ENCODE data around the gene BNIP1.
"Not testable (repeated sequence)": the region's sequence is repeated elsewhere in the genome, so short reads cannot be mapped to it uniquely, and the experiment has no call there.

BNIP1 gene, protein sequence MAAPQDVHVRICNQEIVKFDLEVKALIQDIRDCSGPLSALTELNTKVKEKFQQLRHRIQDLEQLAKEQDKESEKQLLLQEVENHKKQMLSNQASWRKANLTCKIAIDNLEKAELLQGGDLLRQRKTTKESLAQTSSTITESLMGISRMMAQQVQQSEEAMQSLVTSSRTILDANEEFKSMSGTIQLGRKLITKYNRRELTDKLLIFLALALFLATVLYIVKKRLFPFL

DNA sequence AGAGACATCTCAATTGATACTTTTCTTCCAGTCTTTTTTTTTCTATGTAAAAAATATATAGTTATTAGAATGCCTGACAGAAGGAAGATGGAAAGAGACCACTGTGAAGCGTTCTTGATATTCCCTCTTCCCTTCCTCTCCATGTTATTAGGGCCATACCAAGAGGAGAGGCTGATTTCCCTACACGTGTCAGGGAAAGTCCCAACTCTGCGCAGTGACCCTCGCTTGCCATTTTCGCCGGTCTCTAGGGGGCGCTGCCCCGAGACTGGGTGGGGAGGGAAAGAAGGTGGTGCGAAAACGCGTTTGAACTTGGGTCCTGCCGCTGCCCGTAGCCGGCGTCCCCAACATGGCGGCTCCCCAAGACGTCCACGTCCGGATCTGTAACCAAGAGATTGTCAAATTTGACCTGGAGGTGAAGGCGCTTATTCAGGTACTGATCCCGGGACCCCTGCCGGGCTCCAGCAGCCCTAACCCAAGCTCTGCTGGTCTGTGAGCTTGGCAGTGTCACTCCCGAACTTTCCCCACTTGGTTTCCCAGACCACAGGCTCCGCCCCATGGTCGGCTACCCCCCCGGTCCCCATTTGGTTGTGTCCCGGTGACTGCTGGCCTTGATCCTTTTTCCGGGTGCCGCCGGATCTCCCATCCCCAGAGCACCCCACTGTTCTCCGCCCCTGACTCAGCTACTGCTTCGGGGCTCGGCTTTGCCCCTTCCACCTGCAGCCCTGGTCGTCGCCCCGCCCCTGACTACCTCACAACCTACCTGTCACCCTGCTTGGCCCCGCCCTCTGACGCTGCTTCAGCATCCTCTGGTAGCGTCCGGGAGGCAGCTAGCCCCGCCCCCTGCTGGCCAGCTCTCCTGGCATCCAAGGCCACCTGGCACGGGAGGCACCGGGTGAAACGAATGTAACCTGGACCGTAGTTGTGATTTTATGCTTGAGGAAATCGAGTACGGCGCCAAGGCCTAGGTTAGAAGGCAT, at the start of gene BNIP1:
Gene BNIP1, plus strand, starts transcription at position 332 of the 977 bp plus-strand sequence. Its CDS starts 15 bp downstream, at position 347.
- DNase-seq = peak; percentile 99

DNA sequence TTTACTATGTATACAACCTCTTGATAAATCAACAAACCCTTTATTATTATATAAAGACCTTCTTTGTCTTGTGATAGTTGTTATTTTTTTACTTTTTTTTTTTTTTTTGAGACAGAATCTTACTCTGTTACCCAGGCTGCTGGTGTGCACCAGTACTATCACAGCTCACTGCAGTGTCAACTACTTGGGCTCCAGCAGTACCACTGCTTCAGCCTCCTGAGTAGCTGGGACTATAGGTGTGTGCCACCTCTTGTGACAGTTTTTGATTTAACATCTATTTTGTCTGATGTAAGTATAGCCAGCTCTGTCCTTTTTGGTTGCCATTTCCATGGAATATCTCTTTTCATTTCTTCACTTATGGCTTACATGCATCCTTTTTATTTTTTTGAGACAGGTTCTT, 45.5 kb upstream of the BNIP1 start:
- DNase-seq = no peak

DNA sequence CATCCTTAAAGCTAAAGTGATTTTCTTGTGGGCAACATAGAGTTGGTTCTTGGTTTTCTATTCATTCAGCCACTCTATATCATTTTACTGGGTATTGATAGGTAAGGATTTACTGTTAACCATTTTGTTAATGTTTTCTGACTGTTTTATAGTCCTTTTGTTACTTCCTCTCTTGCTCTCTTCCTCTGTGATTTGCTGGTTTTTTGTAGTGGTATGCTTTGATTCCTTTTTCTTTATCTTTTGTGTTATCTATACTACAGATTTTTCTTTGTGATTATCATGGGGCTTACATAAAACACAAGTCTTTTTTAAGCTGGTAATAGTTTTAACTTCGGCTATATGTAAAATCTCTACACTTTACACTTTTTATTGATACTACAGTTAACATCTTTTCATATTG, 44.9 kb upstream of the BNIP1 start:
- DNase-seq = no peak

DNA sequence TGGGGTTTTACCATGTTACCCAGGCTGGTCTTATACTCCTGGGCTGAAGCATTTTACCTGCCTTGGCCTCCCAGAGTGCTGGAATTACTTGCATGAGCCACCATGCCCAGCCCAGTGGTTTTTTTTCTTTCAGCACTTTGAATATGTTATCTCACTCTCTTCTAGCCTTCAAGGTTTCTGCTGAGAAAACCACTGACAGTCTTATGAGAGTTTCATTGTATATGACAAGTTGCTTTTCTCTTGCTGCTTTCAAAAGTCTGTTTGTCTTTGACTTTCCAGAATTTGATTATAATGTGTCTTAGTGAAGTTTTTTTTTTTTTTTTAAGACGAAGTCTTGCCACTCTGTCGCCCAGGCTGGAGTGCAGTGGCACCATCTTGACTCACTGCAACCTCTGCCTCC, 43.1 kb upstream of the BNIP1 start:
- no peak for DNase-seq

DNA sequence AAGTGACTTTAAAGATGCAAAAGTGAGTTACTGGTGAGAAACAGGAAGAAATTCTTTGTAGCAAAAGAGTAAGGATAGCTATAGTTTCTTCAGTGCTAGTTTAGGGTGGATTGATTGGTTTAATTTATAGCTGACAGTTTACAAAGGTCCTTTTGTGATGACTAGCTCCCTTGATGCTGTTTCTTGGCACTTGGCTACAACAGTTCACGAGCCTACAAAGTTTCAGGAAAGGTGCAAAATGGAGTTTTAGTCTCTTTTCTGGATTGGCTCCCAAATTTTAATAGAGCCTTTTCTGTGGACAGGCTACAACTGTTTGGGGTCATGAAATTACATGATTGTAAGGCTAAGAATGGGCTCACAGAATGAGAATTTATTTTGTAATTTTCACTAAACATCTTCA, 40.9 kb upstream of the BNIP1 start:
- DNase-seq = no peak

DNA sequence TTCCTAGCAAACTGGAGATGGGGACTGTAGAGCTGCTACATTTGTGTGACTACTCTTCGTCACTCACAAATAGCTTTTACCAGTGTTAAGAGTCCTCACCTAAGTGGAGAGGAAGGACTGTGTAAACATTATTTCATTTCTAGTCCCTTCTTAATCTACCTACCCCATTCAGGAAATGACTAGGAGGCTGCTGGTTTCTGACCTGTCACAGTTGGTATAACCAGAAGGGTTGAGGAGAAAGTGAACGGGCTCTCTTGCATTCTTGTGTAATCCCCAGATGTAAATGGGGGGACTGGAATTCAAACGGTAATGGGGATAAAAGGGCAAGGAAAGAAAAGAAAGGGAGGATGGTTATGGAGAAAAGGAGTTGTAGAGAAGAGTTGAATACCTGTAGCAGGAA, 35.4 kb upstream of the BNIP1 start:
- no peak for DNase-seq

DNA sequence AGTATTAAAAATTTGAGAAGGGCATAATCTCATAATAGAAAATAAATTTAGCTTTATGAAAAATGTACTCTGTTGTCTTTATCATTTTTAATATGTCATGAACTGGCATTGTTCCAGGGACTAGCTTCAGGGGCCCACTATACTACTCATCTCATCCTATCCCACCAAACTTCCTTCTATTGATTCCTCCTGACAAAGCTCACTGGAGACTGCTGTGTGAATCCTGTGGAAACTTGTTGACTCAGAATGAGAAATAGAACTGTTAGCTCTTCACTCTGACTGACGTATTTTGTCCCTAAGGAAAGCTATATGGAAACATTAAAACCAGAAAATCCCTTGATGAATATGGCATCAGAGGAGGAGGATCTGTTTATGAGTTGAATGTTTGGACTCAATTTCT, 29.8 kb upstream of the BNIP1 start:
- DNase-seq = no peak

DNA sequence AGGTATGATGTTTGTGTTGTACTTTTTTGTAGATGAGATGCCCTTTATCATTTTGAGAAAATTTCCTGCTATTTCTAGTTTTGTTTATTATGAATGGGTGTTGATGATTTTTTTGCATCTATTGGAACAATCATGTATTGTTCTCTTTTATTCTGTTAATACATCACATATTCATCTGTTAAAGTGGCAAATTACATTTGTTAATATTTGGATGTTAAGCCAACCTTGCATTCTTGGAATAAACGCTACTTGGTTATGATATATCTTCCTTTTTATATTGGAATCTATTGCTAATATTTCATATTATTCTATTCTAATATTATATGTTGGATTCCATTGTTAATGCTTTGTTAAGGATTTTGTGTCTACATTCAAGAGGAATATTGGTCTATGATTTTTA, 24.6 kb upstream of the BNIP1 start:
- DNase-seq = no peak

DNA sequence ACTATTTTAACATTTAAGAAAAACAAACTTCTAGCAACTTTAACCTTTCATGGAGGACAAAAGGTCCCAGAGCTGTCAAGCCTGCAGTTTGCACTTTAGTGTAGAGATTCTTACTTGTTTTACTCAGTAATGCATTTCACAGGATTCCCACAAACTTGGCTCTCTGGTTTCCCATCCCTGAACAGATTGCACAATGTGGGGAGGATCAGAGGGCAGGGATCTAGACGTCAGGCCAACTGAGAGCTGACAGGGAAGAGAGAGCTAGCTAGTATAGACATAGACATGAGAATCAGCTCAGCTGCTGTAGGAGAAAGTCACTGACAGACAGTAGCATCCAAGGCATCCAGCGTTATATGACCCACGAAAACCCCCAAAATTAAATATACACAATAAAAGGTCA, 20.9 kb upstream of the BNIP1 start:
- DNase-seq = no peak

DNA sequence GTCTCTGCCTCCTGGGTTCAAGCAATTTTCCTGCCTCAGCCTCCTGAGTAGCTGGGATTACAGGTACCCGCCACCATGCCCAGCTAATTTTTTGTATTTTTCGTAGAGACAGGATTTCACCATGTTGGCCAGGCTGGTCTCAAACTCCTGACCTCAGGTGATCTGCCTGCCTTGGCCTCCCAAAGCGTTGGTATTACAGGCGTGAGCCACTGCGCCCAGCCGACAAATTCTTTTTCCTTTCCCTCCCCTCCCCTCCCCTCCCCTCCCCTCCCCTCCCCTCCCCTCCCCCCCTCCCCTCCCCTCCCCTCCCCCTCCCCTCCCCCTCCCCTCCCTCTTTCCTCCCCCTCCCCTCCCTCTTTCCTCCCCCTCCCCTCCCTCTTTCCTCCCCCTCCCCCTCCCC, 12.2 kb upstream of the BNIP1 start:
- DNase-seq = not testable (repeated sequence)

DNA sequence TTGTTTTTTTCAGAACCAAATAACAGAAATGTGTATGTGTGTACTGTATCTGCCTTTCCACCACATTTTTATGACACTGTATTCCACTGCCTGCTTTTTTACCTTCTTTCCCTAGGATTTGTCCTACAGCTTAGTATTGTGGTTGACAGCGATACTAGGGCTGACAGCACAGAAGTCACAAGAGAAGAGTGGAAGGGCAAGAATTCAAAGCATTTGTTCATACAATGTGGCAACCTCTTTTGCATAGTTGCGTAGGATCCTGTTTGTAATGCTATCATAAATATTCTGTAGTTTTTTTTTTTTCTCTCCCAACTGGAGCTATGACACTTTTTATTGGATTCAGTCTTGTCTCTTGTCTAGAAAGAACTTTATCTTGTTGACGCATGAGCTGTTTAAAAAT, 5.6 kb upstream of the BNIP1 start:
- no peak for DNase-seq

DNA sequence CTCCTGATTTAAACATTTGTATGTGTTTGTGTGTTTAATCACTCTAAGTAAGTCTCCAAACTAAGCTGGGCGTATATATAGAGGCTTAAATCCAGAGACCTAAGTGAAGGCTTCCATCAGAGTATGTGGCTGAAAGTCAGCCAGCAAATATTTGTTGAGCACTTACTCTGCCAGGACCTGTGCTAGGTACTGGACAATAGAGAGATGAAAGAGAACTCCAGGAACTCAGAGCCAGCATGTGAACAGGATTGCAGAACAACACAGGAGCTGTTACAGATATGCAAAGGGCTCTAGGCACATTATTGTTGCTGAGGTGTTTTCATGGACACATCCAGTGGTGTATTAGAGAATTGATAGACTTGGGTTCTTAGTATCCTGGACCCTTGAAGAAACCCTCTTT, 4.7 kb upstream of the BNIP1 start:
- DNase-seq = no peak

DNA sequence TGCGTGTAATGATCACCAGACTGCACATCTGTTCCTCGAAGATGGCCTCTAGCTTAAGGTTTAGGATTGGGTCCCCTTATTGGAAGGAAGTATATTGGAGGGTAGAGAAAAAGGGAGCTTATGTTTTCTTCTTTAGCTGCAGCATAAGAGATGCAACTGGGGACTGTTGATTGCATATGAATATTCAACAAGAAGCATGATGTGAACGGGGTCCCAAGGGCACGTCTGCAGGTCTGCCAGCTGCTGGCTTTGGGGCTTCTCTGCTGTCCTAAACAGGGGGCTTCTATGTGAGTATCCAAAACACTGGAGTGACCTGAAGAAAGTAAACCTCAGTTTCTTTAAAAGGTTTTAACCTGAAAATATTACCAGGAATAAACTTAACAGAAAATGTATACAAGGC, 3.6 kb upstream of the BNIP1 start:
- DNase-seq = no peak

DNA sequence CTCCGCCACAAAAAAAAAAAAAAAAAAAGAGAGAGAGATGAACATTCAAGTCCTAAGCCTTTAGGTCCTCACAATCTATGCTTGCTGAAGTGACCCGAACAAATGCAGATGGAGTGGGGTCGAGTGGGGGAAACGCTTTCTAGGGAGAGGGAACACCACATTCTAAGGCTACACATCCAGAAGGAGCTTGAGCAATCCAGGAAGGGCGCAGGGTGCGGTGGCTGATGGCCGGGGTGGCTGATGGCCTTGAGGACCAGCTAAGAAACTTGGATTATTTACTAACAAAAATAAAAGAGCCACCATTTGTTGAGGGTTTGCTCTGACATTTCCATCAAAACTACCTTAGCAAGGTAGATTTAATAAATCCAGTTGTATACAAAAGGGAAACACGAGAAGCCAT, 764 bp upstream of the BNIP1 start:
- no peak for DNase-seq

DNA sequence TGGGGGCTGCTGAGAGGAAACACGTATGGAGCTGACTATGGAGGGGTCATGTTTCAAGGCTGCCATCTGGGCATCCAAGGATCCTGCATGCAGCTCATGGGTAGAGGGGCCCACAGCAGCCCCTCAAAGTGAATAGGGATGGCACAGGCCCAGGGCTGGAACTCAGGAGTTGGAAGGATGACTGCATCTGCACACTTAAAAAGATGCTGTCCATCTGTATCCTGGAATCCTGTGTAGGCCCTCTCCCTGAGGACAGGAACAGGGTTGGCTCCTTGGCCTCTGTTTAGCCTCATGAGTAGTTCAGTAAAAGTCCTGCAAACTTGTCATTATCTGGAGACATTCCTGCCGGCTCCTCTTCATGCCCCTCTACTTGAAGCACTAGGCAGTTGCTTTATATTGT, 4.0 kb downstream of the BNIP1 start:
- no peak for DNase-seq

DNA sequence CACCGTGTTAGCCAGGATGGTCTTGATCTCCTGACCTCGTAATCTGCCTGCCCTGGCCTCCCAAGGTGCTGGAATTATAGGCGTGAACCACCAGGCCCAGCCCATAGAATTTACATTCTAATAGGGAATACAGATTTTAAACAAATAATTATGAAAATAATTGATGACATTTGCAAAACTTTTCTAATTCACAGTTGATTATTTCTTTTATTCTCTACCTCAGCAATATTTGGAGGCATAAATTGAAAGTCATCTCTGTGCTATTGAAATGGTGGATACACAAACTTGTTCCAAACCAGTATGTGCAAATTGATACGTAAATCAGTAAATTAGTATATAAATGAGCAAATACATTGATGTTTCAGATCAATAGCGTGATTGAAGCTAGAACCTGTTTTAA, 8.2 kb downstream of the BNIP1 start:
- no peak for DNase-seq

DNA sequence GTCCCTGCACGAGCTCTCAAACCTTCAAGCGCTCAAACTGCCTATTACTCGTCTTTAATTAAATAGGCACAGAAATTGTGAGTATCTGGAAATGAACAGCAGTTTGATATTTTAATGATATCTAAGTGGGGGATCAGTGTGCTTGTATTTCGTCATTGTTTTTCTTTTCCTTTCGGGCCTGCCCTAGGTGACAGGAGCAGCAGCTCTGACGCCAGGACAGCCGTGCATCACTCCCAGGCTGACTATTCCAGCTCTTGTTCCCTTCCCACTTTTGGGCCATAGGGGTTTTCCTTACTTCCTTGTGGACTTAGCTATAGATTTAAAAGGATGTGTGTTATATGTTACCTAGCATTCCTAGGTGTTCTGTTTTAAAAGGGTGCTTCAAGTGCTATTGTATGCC, 9.5 kb downstream of the BNIP1 start:
- DNase-seq = no peak

DNA sequence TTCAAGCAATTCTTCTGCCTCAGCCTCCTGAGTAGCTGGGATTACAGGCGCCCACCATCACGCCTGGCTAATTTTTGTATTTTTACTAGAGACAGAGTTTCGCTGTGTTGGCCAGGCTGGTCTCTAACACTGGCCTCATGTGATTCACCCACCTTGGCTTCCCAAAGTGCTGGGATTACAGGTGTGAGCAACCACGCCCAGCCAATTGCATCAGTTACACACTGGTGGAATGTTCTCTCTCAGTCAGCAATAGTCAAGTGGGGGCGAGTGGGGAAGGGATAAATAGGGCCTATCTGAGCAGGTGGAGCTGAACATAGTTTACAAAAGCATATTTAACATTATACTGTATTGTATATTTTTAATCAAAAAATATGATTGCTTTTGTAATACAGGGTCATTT, 10.3 kb downstream of the BNIP1 start:
- not testable (repeated sequence) for DNase-seq

DNA sequence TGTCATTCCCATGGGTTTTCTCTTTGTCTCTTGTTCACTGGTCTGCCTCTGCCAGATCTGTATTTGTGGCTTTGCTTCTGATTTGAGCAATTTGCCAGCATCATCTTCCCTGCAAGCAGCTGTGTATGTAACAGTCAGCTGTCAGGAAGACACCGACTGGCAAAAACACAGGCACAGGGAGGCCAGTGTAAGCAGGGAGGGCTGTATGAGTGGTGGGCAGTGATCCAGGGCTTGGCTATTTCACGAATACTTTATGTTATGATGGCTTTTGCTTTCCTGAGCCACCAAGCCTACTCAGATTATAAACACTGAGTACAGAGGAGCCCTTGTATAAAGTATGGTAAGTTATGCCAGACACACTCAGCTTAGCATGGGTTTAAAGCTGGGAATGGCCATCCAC, 11.6 kb downstream of the BNIP1 start:
- DNase-seq = no peak

DNA sequence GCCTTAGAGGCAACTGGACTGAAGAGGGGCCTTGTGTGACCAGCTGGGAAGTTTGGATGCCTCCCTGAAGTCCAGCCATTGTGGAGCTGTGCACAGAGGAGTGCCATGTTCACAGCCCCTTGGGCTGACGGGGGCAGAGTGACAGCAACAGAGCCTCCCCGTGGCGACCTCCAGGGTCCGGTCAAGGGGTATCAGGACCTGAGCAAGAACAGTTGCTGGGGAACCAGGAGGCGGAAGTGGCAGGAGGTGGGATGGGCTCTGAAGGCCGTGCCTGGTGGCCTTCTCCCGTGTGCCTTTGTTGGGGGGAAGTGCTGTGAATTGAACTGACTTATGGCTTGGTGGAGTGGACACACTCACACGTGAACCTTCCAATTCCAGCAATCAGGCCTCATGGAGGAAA, 14.0 kb downstream of the BNIP1 start:
- DNase-seq = no peak

DNA sequence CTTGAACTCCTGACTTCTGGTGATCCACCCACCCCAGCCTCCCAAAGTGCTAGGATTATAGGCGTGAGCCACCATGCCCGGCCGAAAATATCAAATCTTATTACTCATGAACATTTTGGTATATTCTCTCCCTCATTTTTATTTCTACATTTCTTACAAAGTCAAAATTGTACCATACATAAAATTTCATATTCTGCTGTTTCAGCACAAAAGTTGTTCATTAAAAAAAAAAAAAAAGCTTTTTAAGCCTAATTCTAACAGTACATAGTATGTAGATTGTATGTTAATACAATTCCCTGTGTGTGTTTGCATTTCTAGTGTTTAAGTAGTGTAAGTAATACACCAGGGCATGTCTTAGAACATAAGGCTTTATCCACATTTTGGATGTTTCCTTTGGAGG, 14.9 kb downstream of the BNIP1 start:
- no peak for DNase-seq

DNA sequence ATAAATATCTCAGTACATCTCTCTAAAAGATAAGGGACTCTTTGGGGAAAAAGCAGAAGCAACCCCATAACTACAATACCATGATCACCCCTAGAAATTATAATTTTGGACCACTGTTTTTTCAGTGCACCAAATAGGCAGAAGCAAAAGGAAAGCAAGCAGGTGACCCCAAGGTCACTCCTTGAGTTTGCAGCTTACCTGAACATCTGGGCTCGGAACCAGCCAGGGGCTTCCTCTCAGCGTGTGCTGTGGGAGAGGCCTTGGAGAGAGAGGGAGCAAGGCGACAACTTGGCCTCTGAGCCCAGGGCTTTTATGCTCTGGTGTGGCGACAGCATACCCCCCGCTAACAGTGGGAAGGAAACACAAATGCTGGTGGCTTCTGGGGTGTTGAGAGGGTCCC, 16.8 kb downstream of the BNIP1 start:
- no peak for DNase-seq

DNA sequence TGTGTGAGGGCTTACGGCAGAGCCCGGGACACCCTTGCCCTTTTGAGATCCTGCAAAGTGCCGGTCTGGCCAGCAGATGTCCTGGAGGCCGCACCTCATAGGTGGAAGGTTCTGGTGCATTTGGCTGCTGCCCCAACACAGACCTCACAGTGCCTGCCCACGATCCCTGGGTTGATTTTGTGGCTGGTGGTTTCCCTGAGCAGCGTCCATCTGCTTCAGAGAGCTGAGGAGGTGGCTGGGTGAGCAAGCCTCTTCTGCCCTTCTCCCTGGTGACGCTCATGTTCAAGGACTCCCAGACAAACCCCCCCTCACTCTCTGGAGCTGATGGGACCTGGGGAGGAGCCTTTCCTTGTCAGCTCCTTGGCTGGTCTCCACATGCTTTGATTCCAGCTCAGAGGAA, 18.9 kb downstream of the BNIP1 start:
- DNase-seq = no peak

DNA sequence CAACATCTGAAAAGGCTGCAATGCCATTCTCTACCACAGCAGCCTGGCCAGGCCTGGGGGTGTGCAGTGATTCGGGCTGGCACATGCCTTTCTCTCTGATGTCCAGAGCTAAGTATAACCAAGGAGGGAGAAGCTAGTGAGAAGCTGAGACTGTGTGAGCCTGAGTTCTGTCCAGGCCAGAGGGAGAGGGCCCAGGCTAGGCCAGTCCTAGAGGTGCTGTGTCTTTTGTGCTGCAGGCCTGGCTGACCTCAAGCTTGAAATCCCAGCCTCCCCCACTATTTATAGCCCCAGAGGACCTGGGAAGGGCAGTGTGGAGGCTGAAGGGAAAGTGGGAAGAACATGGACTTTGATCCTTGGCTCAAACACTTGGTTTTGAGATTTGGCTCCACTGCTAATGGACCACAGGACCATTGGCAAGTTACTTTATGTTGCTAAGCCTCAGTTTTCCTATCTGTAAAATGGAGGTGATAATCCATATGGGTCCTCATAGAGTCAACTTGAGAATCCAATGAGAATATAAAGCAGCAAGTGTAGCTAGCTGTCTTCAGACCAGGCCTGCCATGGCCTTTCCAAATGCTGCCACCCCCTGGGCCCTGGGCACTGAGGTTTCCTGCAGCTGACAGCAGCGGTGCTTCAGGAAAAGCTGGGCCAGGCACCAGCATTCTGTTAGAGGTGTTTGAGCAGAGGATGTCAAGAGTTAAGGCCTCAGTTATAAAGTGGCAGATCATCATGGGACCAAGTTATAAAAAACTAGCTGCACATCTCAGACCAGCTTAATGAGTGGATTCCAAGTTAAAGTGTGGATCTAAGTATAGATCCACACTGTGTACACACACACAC, 21.1 kb downstream of the BNIP1 start:
- DNase-seq = no peak

Data from stimulated activated CD8-positive, alpha-beta memory T cell treated with anti-CD3 and anti-CD28 coated beads, Interleukin-4, amount 100 ng/mL, for 48 hours (primary cell).